Thymus (tissue), 11 donors: ENCODE data around the gene LGALS7. TPM values are rescaled to one million over a fixed set of nuclear protein-coding genes. Genes with fewer than 3 reads are reported as not detected.
"Not testable (repeated sequence)": the region's sequence is repeated elsewhere in the genome, so short reads cannot be mapped to it uniquely, and the experiment has no call there.

Experiments used
- DNase-seq, 9 donors: peaks; one replicate each; pipeline ENCODE4 v3.0.0-alpha.2; 2013; ENCODE audit warnings: low spot score in 9 of 9, low read depth in 6 of 9, missing footprints in 1 of 9
- H3K27ac ChIP-seq, 2 donors: one replicate each; pipeline ENCODE4 v1.5.1; 2013; ENCODE audit warnings: control low read depth in 1 of 2, low read depth in 1 of 2, low read length in 1 of 2, mild to moderate bottlenecking in 1 of 2, moderate library complexity in 1 of 2
- H3K27me3 ChIP-seq, 2 donors: one replicate each; pipeline ENCODE4 v1.5.1; 2013; ENCODE audit warnings: low read length in 1 of 2; ENCODE audit not compliant: control insufficient read depth in 2 of 2, insufficient read depth in 1 of 2
- H3K36me3 ChIP-seq, 2 donors: one replicate each; pipeline ENCODE4 v1.5.1; 2013; ENCODE audit warnings: low read length in 1 of 2, mild to moderate bottlenecking in 1 of 2, moderate library complexity in 1 of 2; ENCODE audit not compliant: control insufficient read depth in 2 of 2, insufficient read depth in 2 of 2
- H3K4me1 ChIP-seq, 2 donors: one replicate each; pipeline ENCODE4 v1.5.1; 2013; ENCODE audit warnings: low read length in 2 of 2; ENCODE audit not compliant: control insufficient read depth in 2 of 2, insufficient read depth in 2 of 2
- H3K4me3 ChIP-seq, 2 donors: one replicate each; pipeline ENCODE4 v1.5.1; 2013; ENCODE audit warnings: low read length in 2 of 2, control low read depth in 1 of 2, mild to moderate bottlenecking in 1 of 2
- H3K9me3 ChIP-seq, 2 donors: one replicate each; pipeline ENCODE4 v1.5.1; 2013; ENCODE audit warnings: low read length in 1 of 2, mild to moderate bottlenecking in 1 of 2; ENCODE audit not compliant: control insufficient read depth in 2 of 2, insufficient read depth in 1 of 2
- WGBS: extraction: QIAGEN DNeasy Blood & Tissue Kit; methylation state at CpG from one replicate; pipeline ENCODE4 v1.1.7; 2013; 5-methylcytosine and 5-hydroxymethylcytosine counted together
- polyA plus RNA-seq: library from polyadenylated mRNA; stranded (reverse); fragments of 200-250 nt; gene quantifications from one replicate; pipeline ENCODE4 v1.2.3, GENCODE V29; 2013
- total RNA-seq: library from RNA; stranded (reverse); fragments of 120-200 nt; gene quantifications from one replicate; pipeline ENCODE4 v1.2.4, GENCODE V29; 2013
- donor health status: healthy.

Gene LGALS7
- total and polyA plus RNA-seq, 2 donors: 7.0 to 129 TPM

- H3K9me3 ChIP-seq: no peaks in the 10 kb centered on the region
- DNase-seq: no peak
- H3K27ac ChIP-seq: no peak overlapping the region
- H3K36me3 ChIP-seq: no peaks in the 10 kb centered on the region
- peaks cover 0 to 3% of the 10 kb centered on the region in 2 donors for H3K27me3 ChIP-seq
- H3K4me3 ChIP-seq: no peak overlapping the region
- WGBS: 96% methylated on average over 10 of the region's 10 CpGs
- H3K4me1 ChIP-seq: peaks cover 5 to 9% of the 10 kb centered on the region in 2 donors
These were observed 6.9 kb downstream of the LGALS7 start for GRCh38 chr19:38766276-38767047.

GRCh38 chr19:38765214-38765613, 8.1 kb downstream of the LGALS7 start:
- no peak for DNase-seq
- peaks cover 0 to 3% of the 10 kb centered on the region in 2 donors for H3K27me3 ChIP-seq
- H3K27ac ChIP-seq: no peak overlapping the region
- no peak overlapping the region for H3K4me3 ChIP-seq
- peaks cover 5 to 9% of the 10 kb centered on the region in 2 donors for H3K4me1 ChIP-seq
- WGBS: 97% methylated on average over 2 of the region's 2 CpGs
- no peaks in the 10 kb centered on the region for H3K9me3 ChIP-seq
- H3K36me3 ChIP-seq: no peaks in the 10 kb centered on the region

- H3K27ac ChIP-seq: no peak overlapping the region
- no peaks in the 10 kb centered on the region for H3K9me3 ChIP-seq
- DNase-seq: no peak
- H3K27me3 ChIP-seq: no peaks in the 10 kb centered on the region
- no peak overlapping the region for H3K4me3 ChIP-seq
- no peaks in the 10 kb centered on the region for H3K4me1 ChIP-seq
- H3K36me3 ChIP-seq: no peaks in the 10 kb centered on the region
- WGBS: 99% methylated on average over 3 of the region's 3 CpGs
These were observed 9.5 kb downstream of the LGALS7 start for GRCh38 chr19:38763795-38764220.

GRCh38 chr19:38761884-38762389, 11.4 kb downstream of the LGALS7 start:
- H3K9me3 ChIP-seq, H3K27me3 ChIP-seq, H3K36me3 ChIP-seq, DNase-seq, H3K4me3 ChIP-seq, H3K4me1 ChIP-seq, H3K27ac ChIP-seq: not testable (repeated sequence)
- WGBS: 97% methylated on average over 9 of the region's 9 CpGs

- not testable (repeated sequence) for DNase-seq, H3K36me3 ChIP-seq, H3K9me3 ChIP-seq, H3K4me1 ChIP-seq, H3K4me3 ChIP-seq, H3K27ac ChIP-seq, H3K27me3 ChIP-seq
- 88% methylated on average over 6 of the region's 6 CpGs for WGBS
These were observed 12.4 kb downstream of the LGALS7 start for GRCh38 chr19:38760805-38761517.

- WGBS: 92% methylated on average over 10 of the region's 10 CpGs
- H3K36me3 ChIP-seq: no peaks in the 10 kb centered on the region
- H3K9me3 ChIP-seq: no peaks in the 10 kb centered on the region
- no peaks in the 10 kb centered on the region for H3K4me1 ChIP-seq
- H3K27me3 ChIP-seq: no peaks in the 10 kb centered on the region
- no peak for DNase-seq
- no peak overlapping the region for H3K4me3 ChIP-seq
- no peak overlapping the region for H3K27ac ChIP-seq
These were observed 13.7 kb downstream of the LGALS7 start for GRCh38 chr19:38759590-38760003.

- not testable (repeated sequence) for H3K9me3 ChIP-seq, H3K36me3 ChIP-seq, DNase-seq, H3K4me3 ChIP-seq, H3K4me1 ChIP-seq, H3K27ac ChIP-seq, H3K27me3 ChIP-seq
- 100% methylated on average over 2 of the region's 2 CpGs for WGBS
These were observed 19.1 kb downstream of the LGALS7 start for GRCh38 chr19:38754196-38754595.

- H3K4me1 ChIP-seq, H3K27ac ChIP-seq, H3K4me3 ChIP-seq, H3K36me3 ChIP-seq, H3K9me3 ChIP-seq, DNase-seq, H3K27me3 ChIP-seq: not testable (repeated sequence)
- 94% methylated on average over 3 of the region's 3 CpGs for WGBS
These were observed 19.5 kb downstream of the LGALS7 start for GRCh38 chr19:38753783-38754182.

GRCh38 chr19:38745316-38745715, 28.0 kb downstream of the LGALS7 start:
- H3K4me1 ChIP-seq: no peaks in the 10 kb centered on the region
- H3K9me3 ChIP-seq: no peaks in the 10 kb centered on the region
- DNase-seq: no peak
- H3K36me3 ChIP-seq: no peaks in the 10 kb centered on the region
- H3K27ac ChIP-seq: no peak overlapping the region
- peaks cover 0 to under 1% of the 10 kb centered on the region in 2 donors for H3K27me3 ChIP-seq
- 88% methylated on average over 7 of the region's 7 CpGs for WGBS
- no peak overlapping the region for H3K4me3 ChIP-seq
